Measurements from ENCODE around the gene TSNAXIP1.
A peak's percentile ranks its signal among the peaks of the same experiment; 100 is the strongest.

The TSNAXIP1 gene, protein sequence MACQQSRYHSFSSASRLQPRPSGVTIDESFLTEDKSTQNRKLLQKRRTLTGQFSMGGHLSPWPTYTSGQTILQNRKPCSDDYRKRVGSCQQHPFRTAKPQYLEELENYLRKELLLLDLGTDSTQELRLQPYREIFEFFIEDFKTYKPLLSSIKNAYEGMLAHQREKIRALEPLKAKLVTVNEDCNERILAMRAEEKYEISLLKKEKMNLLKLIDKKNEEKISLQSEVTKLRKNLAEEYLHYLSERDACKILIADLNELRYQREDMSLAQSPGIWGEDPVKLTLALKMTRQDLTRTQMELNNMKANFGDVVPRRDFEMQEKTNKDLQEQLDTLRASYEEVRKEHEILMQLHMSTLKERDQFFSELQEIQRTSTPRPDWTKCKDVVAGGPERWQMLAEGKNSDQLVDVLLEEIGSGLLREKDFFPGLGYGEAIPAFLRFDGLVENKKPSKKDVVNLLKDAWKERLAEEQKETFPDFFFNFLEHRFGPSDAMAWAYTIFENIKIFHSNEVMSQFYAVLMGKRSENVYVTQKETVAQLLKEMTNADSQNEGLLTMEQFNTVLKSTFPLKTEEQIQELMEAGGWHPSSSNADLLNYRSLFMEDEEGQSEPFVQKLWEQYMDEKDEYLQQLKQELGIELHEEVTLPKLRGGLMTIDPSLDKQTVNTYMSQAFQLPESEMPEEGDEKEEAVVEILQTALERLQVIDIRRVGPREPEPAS

DNA sequence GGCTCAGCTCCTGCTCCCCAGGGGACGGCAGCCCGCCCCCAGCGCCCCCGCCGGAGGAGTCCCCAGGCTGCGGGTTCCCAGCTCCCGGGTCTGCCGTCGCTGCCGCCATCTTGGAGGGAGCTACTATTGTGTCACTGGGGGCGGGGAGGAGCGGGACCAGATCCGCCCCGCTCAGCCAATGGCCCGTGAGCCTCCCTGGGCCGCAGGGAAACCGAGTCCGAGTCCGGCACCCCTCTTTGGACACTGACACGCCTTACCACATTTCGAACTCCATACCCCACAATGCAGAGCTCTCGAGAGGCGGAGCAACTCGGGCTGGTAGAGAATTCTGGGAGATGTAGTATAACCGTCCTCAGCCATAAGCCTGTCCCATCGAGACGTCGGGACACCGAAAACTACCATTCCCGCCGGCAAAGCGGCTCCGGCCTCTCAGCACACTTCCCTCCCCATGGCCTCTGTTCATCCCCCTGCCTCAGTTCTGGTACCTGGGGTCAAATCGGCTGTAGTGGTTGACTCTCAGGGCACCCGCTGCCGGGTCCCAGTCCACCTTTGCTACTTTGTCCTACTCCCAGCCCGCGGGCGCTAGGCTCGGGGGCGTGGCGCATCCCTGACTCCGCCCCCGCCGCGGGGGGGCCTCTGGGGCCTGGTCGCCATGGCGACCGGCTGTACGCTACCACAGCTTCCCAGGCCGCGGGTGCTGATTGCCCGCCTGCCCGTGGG lies at the start of gene TSNAXIP1, which contains the start of gene RANBP10:
Gene TSNAXIP1, plus strand, starts transcription at position 462 of the 720 bp plus-strand sequence. CDS start 261 bp downstream, outside the sequence.
Gene RANBP10, minus strand, starts transcription at position 133 of the 720 bp plus-strand sequence. Its CDS starts 24 bp downstream, at position 109.
- DNase-seq (ENCODE audit: low spot score), result peak; percentile 95

DNA sequence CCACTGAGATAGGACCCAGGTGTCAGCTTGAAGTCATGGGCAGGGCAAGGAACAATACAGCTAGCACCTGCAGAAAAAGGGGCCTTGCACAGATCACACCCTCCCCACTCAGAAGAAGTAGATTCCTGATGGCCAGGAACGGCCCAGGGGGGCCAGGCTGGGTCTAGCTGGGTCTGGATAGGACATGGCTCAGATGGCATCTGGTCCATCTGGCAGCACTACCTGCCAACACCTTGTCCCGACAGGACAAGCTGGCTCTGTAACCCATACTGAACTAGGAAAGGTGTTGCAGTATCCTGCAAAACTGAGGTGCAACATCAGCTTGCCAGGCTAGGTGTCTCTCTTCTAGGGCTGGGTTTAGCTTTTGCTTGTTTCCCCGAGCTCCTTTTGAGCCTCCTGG lies 48.7 kb upstream of the TSNAXIP1 start:
- no peak for DNase-seq (ENCODE audit: low spot score)

DNA sequence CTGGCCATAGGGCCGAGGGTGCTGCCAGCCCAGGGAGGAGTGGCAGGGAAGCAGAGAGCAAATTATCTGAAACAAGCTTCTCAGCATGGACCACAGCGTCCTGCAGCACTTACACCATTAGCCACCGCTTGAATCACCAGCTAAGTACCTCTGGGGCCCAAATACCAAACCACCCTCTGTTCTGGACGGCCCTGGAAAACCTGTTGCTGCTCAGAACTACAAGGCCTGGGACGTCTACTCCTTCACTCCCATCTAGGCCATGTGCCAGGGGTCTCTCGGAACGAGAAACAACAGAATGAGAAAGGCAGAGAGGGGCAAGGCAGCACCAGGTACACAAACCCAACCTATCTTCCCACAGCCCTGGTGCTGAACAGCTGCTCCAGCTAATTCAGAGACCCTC lies 47.7 kb upstream of the TSNAXIP1 start:
- no peak for DNase-seq (ENCODE audit: low spot score)

DNA sequence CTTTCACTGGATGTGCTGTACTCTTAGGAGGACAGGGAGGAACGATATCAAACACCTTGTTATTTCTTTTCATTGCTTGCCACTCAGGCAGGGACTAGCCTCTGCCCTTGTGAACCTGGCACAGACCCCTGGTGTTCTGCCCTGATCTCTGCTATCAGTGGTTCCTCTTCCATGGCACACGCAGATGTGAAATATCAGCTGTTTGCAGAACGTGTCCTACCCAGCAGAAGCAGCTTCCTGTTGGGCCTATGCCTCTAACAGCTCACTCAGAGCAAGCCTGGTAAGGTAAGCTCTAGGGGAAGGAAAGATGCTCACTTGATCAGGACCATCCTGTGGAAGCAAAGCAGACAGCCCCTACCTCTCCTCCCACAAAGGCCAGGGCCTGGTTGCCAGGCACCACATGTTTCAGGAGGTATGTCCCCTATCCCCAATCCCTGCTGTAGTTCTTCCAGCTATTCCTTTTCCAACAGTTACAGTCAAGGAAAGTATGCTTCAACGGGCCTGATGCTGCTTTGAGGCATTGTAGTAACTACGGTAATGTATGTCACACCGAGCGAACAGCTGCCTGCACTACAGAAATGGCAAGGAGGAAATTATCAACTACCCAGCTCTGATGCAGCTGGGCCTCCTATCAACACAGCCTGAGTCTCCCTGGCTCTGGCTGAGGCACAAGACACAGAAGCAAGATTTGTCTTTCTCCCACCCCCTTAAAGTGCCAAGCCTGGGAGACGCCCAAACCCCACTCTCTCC lies 46.3 kb upstream of the TSNAXIP1 start:
- no peak for DNase-seq (ENCODE audit: low spot score)

DNA sequence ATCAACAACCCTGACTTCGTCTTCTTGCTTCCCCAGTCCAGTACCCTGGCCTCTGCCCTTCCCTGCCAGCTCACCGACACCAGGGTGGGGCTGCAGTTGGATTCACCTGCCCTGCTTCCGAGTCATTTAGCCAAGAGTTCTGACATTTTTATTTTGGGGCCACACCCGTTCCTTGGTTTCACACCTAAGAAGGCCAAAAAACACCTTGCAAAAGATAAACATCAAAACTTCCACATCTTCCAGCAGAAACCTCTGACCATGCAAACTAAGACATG lies 45.8 kb upstream of the TSNAXIP1 start:
- no peak for DNase-seq (ENCODE audit: low spot score)

DNA sequence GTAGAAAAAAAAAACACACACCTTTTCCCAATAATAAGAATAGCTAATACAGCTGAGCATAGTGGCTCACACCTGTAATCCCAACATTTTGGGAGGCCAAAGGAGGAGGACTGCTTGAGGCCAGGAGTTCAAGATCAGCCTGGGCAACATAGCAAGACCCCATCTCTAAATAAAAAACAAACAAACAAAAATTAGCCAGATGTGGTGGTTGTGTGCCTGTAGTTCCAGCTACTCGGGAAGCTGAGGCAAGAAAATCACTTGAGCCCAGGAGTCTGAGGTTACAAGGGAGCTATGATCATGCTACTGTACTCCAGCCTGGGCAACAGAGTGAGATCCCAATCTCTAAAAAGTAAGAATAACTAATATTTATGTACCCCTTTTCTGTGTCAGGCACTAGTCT lies 44.8 kb upstream of the TSNAXIP1 start:
- DNase-seq (ENCODE audit: low spot score), result no peak

DNA sequence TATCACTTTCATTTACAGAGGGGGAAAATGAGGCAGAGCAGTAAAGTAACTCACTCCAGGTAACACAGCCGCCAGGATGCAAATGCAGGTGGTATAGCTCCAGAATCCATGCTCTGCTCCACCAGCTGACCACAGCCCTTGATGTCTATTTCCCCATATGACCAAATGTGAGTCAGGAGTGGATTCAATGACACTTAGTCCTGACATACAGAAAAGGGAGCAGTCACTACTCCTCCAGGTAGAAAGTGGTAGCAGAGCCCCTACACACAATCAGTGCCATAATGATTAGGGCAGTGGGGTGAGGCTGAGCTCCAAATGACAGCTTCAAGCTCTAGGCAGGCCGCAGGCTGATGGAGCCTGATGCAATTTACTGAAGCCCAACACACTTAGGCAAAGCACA lies 44.3 kb upstream of the TSNAXIP1 start:
- no peak for DNase-seq (ENCODE audit: low spot score)

DNA sequence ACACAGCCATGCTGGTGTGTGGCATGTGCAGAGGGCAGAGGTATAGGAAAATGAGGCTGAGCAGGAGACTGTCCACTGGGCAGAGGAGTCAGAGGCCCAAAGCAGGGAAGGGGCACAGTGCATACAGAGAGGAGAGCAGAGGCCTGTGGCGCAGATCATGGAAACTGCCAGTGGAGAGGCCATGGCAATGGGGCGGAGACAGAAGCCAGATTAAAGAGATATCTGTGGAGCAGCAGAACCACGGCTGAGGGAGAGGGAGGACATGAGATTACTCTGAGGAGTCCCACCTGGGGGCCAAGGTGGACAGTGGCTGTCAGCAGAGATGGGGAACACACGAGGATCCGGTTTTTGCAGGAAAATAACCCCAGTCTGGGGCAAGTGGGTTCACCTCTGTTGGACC lies 43.6 kb upstream of the TSNAXIP1 start:
- no peak for DNase-seq (ENCODE audit: low spot score)

DNA sequence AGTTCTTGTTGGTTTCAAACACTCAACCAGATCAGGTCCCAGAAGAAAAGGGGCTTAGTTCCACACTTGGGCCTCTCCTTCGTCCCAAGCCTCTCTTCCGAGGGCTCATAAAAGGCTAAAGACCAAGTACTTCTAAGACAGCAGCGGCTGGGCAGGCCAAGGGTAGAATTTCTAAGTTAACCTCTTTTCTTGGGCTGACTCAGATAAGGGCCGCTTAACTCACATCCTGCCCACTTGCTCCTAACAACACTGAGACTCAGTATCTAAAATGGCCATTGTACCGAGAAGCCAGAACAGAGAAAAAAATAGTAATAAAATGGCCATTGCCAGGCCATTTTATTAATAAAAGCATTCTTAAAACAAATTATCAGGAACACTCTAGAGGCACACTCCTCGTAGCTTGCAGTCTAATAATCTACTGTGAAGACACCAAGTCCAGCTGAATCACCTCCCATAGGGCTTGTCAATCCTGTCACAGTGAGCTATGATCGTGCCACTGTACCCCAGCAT lies 42.5 kb upstream of the TSNAXIP1 start:
- no peak for DNase-seq (ENCODE audit: low spot score)

DNA sequence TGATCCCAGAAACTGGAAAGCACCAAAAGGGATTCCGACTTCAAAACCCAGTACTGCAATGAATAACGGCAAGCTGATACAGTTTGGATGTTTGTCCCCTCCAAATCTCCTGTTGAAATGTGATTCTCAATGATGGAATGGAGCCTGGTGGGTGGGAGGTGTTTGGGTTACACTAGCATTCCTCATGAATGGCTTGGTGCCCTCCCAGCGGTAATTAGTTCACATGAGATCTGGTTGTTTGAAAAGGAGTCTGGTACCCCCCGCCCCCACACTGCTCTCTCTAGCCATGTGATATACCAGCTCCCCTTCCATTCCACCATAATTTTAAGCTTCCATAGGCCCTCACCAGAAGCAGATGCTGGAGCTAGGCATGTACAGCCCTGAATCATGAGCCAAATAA lies 40.4 kb upstream of the TSNAXIP1 start:
- DNase-seq (ENCODE audit: low spot score), result no peak

DNA sequence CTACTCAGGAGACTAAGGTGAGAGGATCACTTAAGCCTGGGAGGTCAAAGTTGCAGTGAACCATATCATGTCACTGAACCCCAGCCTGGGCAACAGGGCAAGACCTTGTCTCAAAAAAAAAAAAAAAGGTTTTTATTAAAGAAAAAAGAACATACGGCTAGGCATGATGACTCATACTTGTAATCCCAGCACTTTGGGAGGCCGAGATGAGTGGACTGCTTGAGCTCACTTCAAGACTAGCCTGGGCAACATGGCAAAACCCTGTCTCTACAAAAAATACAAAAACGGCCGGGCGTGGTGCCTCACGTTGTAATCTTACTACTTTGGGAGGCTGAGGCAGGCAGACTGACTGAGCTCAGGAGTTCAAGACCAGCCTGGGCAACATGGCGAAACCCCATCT lies 38.7 kb upstream of the TSNAXIP1 start:
- no peak for DNase-seq (ENCODE audit: low spot score)

DNA sequence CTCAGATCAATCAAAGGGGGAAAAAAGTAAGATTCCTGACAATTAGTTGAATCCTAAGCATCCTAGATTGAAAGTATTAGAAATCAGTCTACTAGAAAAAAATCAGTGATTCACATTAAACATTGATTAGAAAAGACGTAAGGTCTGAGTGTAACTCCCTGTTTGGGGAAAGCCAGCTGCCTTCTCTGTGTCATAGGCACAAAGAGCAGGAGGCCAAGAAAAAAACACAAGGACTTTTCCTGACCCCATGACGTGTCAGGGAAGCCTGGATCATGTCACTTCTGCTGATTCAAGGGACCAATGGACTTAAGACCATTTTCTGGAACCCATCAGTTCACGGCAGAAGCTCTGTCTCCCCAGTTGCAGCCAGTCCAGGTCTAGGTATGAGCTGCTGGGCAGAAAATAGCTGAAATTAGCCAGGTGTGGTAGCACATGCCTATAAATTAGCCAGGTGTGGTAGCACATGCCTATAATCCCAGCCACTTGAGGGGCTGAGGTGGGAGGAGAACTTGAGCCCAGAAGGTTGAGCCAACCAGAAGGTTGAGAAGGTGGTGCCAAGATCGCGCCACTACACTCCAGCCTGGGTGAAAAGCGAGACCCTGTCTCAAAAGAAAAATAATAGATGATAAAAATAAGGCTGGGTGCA lies 36.2 kb upstream of the TSNAXIP1 start:
- no peak for DNase-seq (ENCODE audit: low spot score)

DNA sequence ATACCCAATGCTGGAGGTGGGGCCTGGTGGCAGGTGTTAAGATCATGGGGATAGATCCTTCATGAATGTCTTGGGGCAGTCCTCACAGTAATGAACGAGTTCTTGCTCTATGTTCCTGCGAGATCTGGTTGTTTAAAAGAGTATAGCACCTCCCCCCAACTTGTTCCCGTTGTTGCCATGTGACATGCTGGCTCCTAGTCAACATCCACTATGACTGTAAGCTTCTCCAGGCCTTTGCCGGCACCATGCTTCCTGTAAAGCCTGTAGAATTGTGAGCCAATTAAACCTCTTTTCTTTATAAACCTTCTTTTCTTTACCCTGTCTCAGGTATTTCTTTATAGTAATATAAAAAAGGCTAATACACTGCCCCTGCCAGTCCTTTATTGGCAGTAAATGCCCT lies 33.6 kb upstream of the TSNAXIP1 start:
- no peak for DNase-seq (ENCODE audit: low spot score)

DNA sequence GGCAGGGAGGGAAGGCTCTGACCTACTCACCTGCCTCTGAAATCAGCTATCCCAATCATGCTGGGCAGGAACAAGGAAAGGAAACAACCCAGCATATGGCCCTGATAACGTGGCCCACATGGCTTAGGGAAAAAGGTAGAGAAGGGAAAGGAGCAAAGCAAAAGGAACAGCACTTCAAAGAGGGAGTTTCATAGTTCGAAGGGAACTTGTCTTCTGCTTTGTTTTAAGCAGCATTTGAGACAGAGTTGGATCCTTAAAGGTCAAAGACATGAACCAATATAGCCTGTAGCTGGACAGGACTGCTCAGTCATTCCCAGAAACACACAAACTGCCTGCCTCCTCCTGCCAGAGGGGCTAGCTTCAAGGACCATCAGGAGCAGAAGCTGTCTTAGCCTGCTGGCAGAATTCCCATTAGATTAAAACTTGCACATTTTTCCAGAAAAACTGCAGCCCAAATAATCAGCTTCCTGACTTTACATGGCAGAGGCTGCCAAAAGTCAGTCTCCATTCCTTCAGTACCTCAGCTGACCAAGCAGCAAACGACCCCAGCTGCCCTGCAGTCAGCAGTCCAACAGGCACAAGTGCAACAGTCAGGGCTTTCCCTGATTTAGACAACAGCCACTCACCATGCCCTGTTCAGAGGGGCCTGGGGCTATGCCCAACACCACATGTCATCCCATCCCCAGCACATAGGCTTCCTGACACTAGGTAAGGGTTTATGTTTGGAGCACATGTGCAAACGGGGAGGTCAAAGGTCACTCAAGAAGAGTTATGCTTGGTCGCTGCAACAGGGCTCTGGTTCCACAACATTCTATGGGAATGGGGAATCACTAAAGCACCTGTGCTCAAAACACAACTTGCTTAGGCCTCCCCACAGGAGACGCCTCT lies 32.9 kb upstream of the TSNAXIP1 start:
- no peak for DNase-seq (ENCODE audit: low spot score)

DNA sequence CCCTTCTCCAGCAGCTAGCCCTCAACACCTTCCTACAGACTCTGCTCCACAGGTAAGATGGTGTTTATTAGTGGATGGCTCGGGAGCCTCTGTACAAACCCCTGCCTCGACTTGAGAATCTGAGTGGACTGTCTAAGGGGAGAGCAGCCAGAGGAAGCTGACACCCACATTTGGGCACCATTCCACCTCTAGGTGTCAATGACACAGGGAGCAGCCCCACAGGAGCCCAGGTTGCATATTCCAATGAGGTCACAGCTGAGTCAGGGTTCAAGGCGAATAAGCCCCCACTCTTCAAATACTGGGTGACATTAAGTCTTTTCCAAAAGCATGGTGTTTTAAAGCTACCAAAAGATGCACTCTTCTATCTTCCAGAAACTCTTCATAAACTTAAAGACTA lies 32.2 kb upstream of the TSNAXIP1 start:
- no peak for DNase-seq (ENCODE audit: low spot score)

DNA sequence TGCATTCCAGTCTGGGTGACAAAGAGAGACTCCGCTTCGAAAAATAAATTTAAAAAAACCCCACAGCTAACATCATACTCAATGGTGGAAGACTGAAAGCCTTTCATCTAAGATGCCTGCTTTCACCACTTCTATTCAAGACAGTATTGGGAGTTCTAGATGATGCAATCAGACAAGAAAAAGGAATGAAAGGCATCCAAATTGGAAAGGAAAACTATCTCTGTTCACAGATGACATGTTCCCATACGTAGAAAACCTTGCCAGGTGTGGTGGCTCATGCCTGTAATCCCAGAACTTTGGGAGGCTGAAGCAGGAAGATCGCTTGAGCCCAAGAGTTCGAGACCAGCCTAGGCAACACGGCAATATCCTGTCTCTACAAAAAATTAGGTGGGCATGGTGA lies 31.4 kb upstream of the TSNAXIP1 start:
- DNase-seq (ENCODE audit: low spot score), result no peak

DNA sequence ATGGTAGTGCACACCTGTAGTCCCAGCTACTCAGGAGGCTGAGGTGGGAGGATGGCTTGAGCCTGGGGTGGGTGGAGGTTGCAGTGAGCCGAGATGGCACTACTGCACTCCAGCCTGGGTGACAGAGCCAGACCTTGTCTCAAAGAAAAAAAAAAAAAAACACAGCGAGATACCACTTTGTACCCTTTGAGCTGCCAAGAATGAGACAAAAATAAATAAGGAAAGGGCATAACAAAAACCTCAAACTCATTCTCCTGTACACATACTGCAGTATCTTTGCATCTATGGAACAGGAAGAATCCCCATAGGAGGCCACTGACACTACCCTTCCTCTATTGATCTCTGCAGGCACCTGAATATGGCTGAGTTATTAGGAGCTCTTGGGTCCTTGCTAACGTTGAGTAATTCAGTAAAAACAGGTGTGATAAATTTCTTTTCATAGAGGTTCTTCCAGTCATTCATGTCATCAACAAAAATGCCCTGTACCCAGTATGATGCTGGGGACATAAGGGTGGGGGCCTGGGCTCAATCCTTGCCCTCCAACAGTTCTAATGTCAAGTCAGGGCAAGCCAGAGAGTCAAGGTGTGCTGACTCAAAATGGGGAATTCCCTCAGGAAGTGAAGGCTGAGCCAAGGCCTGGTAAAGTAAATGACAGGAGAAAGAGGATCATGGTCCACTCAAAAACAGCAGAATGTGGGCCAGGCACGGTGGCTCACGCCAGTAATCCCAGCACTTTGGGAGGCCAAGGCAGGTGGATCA lies 27.3 kb upstream of the TSNAXIP1 start:
- no peak for DNase-seq (ENCODE audit: low spot score)

DNA sequence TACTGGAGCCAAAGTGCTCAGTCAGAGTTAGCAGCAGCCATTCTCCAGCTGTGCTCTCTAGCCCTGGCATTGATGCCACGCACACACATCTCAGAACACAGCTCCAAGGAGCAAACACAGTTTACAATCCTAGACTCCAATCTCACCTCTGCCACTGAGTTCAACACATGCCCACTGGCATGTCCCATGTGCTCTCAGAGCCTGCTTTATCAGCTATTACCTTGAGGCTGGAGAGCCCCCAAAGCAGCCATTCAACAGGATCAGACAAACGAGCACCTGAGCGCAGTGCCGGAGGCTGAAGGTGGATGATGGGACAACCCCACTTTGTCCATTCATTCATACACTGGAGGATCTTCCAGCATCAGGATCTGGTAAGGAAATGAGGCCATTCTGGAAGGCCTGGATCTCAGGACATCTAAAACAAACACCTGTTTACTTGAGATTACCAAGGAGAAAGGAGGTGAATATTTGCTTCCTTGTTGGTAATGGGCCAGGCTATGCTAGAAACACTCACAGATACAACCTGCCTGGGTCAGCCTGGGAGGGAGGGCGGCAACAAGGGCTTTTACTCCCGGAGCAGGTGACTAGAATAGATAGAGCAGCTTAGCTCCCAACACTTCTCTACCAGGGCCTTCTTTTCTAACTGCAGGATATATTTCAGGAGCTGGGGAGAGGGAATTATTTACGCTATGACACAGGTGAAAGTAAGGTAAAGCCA lies 25.7 kb upstream of the TSNAXIP1 start:
- no peak for DNase-seq (ENCODE audit: low spot score)

DNA sequence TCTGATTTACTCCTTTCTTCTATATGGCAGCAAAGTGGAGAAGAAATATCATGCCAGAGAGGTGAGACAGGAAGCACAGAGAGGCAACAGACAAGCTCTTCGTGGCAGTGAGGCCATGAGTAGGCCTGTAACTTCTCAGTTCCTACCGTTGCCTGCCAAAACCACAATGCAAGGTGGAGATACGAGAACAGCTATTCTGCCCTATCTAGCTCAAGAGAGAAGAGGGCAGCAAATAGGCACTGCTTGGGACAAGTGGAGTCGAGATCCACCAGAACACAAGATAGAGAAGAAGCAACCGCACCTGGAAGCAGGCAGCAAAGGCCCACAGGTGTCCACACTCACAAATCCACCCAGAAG lies 25.1 kb upstream of the TSNAXIP1 start:
- no peak for DNase-seq (ENCODE audit: low spot score)

All from left forelimb (tissue), 1 donor.